Lower lobe of right lung (tissue), 2 donors: ENCODE data around the gene PTCD3. TPM values are rescaled to one million over a fixed set of nuclear protein-coding genes. Genes with fewer than 3 reads are reported as not detected.
A peak's percentile ranks its signal among the peaks of the same experiment; 100 is the strongest.

Experiments used
- ATAC-seq, 2 donors: fragments of 200-7000 bp; cut with Tn5 transposase; one replicate each; pipeline ENCODE4 v1.9.1; 2020 to 2022; ENCODE audit warnings: mild to moderate bottlenecking in 2 of 2, moderate library complexity in 2 of 2
- DNase-seq: peaks from one replicate; pipeline ENCODE4 v3.0.0-alpha.2; 2020
- H3K27ac ChIP-seq: fragments of 200-600 bp; one replicate; pipeline ENCODE4 v1.8.0; 2022
- H3K27me3 ChIP-seq: fragments of 200-600 bp; one replicate; pipeline ENCODE4 v1.8.0; 2022; ENCODE audit warnings: low read depth
- H3K36me3 ChIP-seq: fragments of 200-600 bp; one replicate; pipeline ENCODE4 v1.8.0; 2022; ENCODE audit warnings: mild to moderate bottlenecking
- H3K4me1 ChIP-seq: fragments of 200-600 bp; one replicate; pipeline ENCODE4 v1.8.0; 2022
- H3K4me3 ChIP-seq: fragments of 200-600 bp; one replicate; pipeline ENCODE4 v1.8.0; 2022; ENCODE audit warnings: mild to moderate bottlenecking
- H3K9me3 ChIP-seq: fragments of 200-600 bp; one replicate; pipeline ENCODE4 v1.8.0; 2022
- CTCF ChIP-seq: fragments of 200-600 bp; IDR thresholded peaks from one replicate; pipeline ENCODE4 v1.8.0; 2022; ENCODE audit warnings: antibody characterized with exemption, mild to moderate bottlenecking
- intact Hi-C: fragments of 100-400 bp; cut with DNase I; formaldehyde crosslinking; loops from one replicate; pipeline ENCODE4 v1.11.0; 2022
- total RNA-seq: library from RNA; stranded (reverse); fragmentation: NEBNext Ultra II Directional; extraction: Animal tissue kit (Norgen Biotek cat#: 25700); gene quantifications from one replicate; pipeline ENCODE4 v1.2.1, GENCODE V29; 2021
- donor health status: DM: no; HTN: yes; CAD: no; lungs with severe emphysema.

Gene PTCD3
- total RNA-seq, 1 donor from 2014 or later: 73.3 TPM

DNA sequence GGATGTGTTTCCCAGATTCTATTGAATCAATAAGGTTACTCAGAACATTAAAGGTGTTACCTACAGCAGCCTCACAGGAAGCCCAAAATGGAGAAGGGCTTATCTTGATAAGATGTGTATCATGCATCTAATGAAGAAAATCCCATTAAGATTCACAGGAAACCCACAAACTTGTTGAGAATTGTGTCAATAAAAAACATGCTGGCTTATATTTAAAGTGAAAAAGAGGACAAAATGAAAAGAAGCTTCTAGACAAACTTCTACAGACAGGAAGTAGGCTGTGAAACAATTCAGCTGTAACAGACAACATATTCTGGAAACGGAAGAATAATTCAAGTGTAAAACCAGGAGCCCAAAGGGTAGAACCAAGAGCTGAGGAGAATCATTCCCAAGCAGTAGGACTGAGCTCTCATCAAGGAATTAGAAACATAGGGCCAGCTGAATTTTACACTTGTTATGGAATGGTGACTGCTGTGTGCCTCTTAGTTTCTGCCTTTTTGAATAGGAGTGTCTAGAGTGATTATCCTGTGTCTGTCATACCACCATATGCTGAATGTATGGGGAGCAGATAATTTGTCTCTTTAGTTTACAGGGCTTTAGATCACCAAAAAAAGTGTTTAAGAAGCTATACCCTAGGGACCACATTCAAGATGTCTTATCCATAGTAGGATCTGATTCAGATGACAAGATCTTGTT is 79.6 kb downstream of the PTCD3 start:
- DNase-seq (no peak), ATAC-seq (no peak)
- H3K9me3 ChIP-seq: no peaks in the 10 kb centered on the region
- no peak overlapping the region for H3K4me3 ChIP-seq
- intact Hi-C loops: no loop called here
- H3K27ac ChIP-seq: peak overlapping the region; percentile 15
- H3K27me3 ChIP-seq: no peaks in the 10 kb centered on the region
- H3K4me1 ChIP-seq: peaks cover 44% of the 10 kb centered on the region
- peaks cover 12% of the 10 kb centered on the region for H3K36me3 ChIP-seq
- no peak for TF ChIP-seq CTCF

DNA sequence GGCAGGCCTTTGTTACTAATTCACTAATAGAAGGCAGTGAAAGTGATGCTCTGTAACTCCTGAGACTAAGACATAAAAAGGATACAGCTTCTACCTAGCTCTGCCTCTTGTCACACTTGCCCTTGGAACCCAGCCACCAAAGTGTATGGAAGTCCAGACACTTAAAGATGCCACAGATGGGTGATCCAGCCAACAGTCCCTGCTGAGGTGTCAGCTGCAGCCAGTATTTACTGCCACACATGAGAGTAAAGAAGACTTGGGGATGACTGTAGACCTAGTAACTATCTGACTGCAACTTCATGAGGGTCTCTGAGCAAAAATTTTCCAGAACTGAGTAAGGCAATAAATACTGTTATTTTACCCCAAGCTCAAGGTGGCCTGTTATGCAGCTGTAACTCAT is 80.4 kb downstream of the PTCD3 start:
- Histone ChIP-seq H3K4me3 (no peak overlapping the region), H3K27ac (no peak overlapping the region), H3K9me3 (no peaks in the 10 kb centered on the region), H3K36me3 (peaks cover 7% of the 10 kb centered on the region), H3K4me1 (peaks cover 51% of the 10 kb centered on the region), H3K27me3 (no peaks in the 10 kb centered on the region)
- ATAC-seq (no peak), DNase-seq (no peak)
- TF ChIP-seq CTCF: no peak
- intact Hi-C loops: no loop called here

DNA sequence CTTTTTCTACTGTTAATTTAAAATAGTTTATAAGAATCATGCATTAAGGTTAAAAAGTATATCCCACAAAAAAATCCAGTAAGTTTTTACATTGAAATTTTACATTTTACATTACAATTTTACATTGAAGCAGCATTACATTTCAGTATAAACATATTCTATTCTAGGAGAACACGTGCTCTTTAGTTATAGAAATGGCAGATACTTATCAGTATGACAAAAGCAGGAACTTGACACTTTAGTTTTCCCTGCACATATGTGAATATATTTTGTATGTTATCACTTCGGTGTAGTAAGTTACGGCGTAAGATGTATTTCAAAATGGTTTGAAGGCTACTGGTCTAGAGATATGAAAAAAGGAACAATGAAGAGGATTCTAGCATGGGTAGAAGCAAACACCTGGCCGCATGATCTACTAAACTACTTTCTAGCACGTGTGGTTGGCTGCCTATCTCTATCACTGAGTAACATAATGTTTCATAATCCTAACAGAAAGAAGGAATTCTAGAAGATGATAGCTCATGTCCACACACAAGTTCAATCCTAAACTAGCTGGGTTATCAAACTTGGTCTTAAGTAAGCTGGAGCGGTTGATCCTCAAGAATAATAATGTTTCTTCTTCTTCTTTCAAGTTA is 83.9 kb downstream of the PTCD3 start:
- Histone ChIP-seq H3K4me3 (no peak overlapping the region), H3K4me1 (peaks cover 61% of the 10 kb centered on the region), H3K36me3 (peaks cover 11% of the 10 kb centered on the region), H3K27ac (no peak overlapping the region), H3K27me3 (no peaks in the 10 kb centered on the region), H3K9me3 (no peaks in the 10 kb centered on the region)
- ATAC-seq (no peak), DNase-seq (no peak)
- no peak for TF ChIP-seq CTCF
- intact Hi-C loops: no loop called here

Other genes starting within 250 kb of the PTCD3 start
- gene ST3GAL5, start 217.2 kb upstream of the PTCD3 start, total RNA-seq: 72.4 TPM
- gene POLR1A, start 349 bp upstream of the PTCD3 start, total RNA-seq: 22.2 TPM
- 58.0 TPM for gene IMMT, start 89.2 kb downstream of the PTCD3 start, total RNA-seq
- 22.5 TPM for gene MRPL35, start 93.2 kb downstream of the PTCD3 start, total RNA-seq
- gene REEP1, start 231.4 kb downstream of the PTCD3 start, total RNA-seq: 6.9 TPM